ENCODE measurements around the gene SH3PXD2B. TPM values are rescaled to one million over a fixed set of nuclear protein-coding genes. Genes with fewer than 3 reads are reported as not detected.

Gene SH3PXD2B
- total and polyA plus RNA-seq, 10 of the 15 experiments (the other 5 are each of a cell fraction or from before 2014, with no cell fraction given): 0.05 to 1.6 (median 0.57) TPM

GRCh38 chr5:172436078-172436878, 18.0 kb downstream of the SH3PXD2B start (continued):
- no peak for TF ChIP-seq CUX1 (IDR thresholded peaks at IDR 0.05; ENCODE audit: insufficient replicate concordance, low read depth, low read length)
- no peak for TF ChIP-seq TARDBP (IDR thresholded peaks at IDR 0.05; ENCODE audit: borderline replicate concordance)
- TF ChIP-seq POLR2AphosphoS5 (IDR thresholded peaks at IDR 0.05; ENCODE audit: low read length): no peak
- TF ChIP-seq PAX5 (IDR thresholded peaks at IDR 0.05; ENCODE audit: borderline replicate concordance, low read depth, low read length): no peak
- TF ChIP-seq CBX5 (IDR thresholded peaks at IDR 0.05; ENCODE audit: low read depth): no peak

Data from GM12878 (cell line).